ENCODE data around the gene PLEKHO2.

DNA sequence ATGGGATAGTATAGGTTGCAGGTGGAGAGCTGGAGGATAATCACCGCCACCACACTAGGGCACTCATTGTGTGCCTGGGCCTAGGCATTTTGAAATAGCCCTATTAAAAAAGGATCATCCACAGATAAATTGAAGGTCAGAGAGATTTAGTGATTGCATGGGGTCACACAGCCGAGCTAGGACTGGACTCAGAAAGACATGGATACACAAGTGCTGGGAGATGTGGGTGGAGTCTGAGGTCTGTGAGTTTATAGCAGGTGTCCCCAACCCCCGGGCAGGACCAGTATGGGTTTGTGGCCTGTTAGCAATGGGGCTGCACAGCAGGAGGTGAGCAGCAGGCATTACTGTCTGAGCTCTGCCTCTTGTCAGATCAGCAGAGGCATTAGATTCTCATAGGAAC lies 64.7 kb downstream of the PLEKHO2 start:
- TF ChIP-seq POLR2A (IDR thresholded peaks at IDR 0.05): no peak
- TF ChIP-seq, protein P1, sequence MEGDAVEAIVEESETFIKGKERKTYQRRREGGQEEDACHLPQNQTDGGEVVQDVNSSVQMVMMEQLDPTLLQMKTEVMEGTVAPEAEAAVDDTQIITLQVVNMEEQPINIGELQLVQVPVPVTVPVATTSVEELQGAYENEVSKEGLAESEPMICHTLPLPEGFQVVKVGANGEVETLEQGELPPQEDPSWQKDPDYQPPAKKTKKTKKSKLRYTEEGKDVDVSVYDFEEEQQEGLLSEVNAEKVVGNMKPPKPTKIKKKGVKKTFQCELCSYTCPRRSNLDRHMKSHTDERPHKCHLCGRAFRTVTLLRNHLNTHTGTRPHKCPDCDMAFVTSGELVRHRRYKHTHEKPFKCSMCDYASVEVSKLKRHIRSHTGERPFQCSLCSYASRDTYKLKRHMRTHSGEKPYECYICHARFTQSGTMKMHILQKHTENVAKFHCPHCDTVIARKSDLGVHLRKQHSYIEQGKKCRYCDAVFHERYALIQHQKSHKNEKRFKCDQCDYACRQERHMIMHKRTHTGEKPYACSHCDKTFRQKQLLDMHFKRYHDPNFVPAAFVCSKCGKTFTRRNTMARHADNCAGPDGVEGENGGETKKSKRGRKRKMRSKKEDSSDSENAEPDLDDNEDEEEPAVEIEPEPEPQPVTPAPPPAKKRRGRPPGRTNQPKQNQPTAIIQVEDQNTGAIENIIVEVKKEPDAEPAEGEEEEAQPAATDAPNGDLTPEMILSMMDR (IDR thresholded peaks at IDR 0.05): no peak
